Endothelial cell of umbilical vein (primary cell): ENCODE results near the gene DYNLT2. TPM values are rescaled to one million over a fixed set of nuclear protein-coding genes. Genes with fewer than 3 reads are reported as not detected.

Experiments
- BruUV-seq: library from RNA; stranded (reverse); fragments of 400-500 nt; replicated peaks from 2 replicates; lab custom pipeline; 2021; lab: Mats Ljungman, UMichigan
- CTCF ChIA-PET: fragments of 300-600, 350-600 bp; sonication (Branson Sonifier 250); formaldehyde crosslinking; loops from one replicate; lab custom pipeline; 2021; ENCODE audit warnings: antibody characterized with exemption, inconsistent platforms; lab: Charles Lee
- POLR2A ChIA-PET: fragments of 300-600, 350-600 bp; sonication (Branson Sonifier 250); formaldehyde crosslinking; loops from one replicate; lab custom pipeline; 2021; ENCODE audit warnings: antibody characterized with exemption, inconsistent platforms; lab: Charles Lee
- DNase-seq: peaks from one replicate; pipeline ENCODE4 v3.0.0-alpha.2; 2011; ENCODE audit warnings: low read depth, low spot score
- FAIRE-seq: peaks from 2 replicates; lab custom pipeline; 2011; peaks lifted over from hg19 to GRCh38; lab: Jason Lieb, UNC
- H2AFZ ChIP-seq: 2 replicates; pipeline ENCODE4 v1.6.0; 2012; ENCODE audit warnings: low read depth, low read length, control low read depth, inconsistent platforms
- H3K27ac ChIP-seq: 2 replicates; pipeline ENCODE4 v1.5.1; 2011; ENCODE audit warnings: low read depth, mild to moderate bottlenecking, control low read depth, low read length, moderate library complexity; ENCODE audit not compliant: insufficient read depth
- H3K27me3 ChIP-seq, 2 experiments: 2 replicates each; pipeline versions ENCODE4 v1.6.0 to v1.6.1; 2011; ENCODE audit warnings: low read length in 2 of 2, mixed read lengths in 1 of 2; ENCODE audit not compliant: control insufficient read depth in 2 of 2, insufficient read depth in 2 of 2
- H3K36me3 ChIP-seq, 2 experiments: 2 replicates in 1 of 2; 3 replicates in 1 of 2; pipeline ENCODE4 v1.5.1; 2011; ENCODE audit warnings: low read length in 2 of 2, mild to moderate bottlenecking in 1 of 2, moderate library complexity in 1 of 2; ENCODE audit not compliant: control insufficient read depth in 2 of 2, insufficient read depth in 2 of 2; ENCODE audit errors: extremely low read depth in 1 of 2
- H3K4me1 ChIP-seq: 3 replicates; pipeline ENCODE4 v1.5.1; 2011; ENCODE audit warnings: mild to moderate bottlenecking, low read length; ENCODE audit not compliant: control insufficient read depth, insufficient read depth; ENCODE audit errors: extremely low read depth
- H3K4me2 ChIP-seq: 2 replicates; pipeline ENCODE4 v1.6.1; 2011; ENCODE audit warnings: low read length, control low read depth, mixed read lengths; ENCODE audit not compliant: insufficient read depth
- H3K4me3 ChIP-seq, 3 experiments: fragments of 200-600 bp in 1 of 3; sonication (generic), shearing (Covaris generic) in 1 of 3; replicated peaks in 1 of 3; 2 replicates each; pipeline ENCODE4 v1.5.1; 2011 to 2016; ENCODE audit warnings: control low read depth in 3 of 3, low read length in 3 of 3, mild to moderate bottlenecking in 2 of 3, inconsistent platforms in 1 of 3, low read depth in 1 of 3, moderate library complexity in 1 of 3; ENCODE audit not compliant: insufficient read depth in 1 of 3
- H3K79me2 ChIP-seq: 2 replicates; pipeline ENCODE4 v1.6.0; 2012; ENCODE audit warnings: low read length, inconsistent platforms; ENCODE audit not compliant: control insufficient read depth, insufficient read depth
- H3K9ac ChIP-seq: replicated peaks from 2 replicates; pipeline ENCODE3; 2011; ENCODE audit warnings: low read length, control low read depth; ENCODE audit not compliant: insufficient read depth; ENCODE audit errors: extremely low read depth
- H3K9me1 ChIP-seq: replicated peaks from 3 replicates; pipeline ENCODE4 v1.6.0; 2011; ENCODE audit warnings: mild to moderate bottlenecking, low read length; ENCODE audit not compliant: control insufficient read depth, insufficient read depth; ENCODE audit errors: extremely low read depth
- H3K9me3 ChIP-seq: replicated peaks from 2 replicates; pipeline ENCODE4 v1.5.1; 2012; ENCODE audit warnings: low read length, inconsistent platforms; ENCODE audit not compliant: control insufficient read depth, insufficient read depth
- H4K20me1 ChIP-seq: replicated peaks from 2 replicates; pipeline ENCODE3; 2011; ENCODE audit warnings: mild to moderate bottlenecking, low read length; ENCODE audit not compliant: control insufficient read depth, insufficient read depth; ENCODE audit errors: extremely low read depth
- CTCF ChIP-seq, 2 donors: IDR thresholded peaks; 1 replicate in 1 of 2; 2 replicates in 1 of 2; pipeline ENCODE4 v1.5.1; 2011; ENCODE audit warnings: low read length in 2 of 2, mild to moderate bottlenecking in 2 of 2, moderate library complexity in 2 of 2, control low read depth in 1 of 2, inconsistent platforms in 1 of 2, low read depth in 1 of 2; ENCODE audit not compliant: insufficient read depth in 1 of 2; ENCODE audit errors: extremely low read depth in 1 of 2
- EZH2 ChIP-seq: IDR thresholded peaks from 2 replicates; pipeline ENCODE4 v1.6.1; 2012; ENCODE audit warnings: borderline replicate concordance, low read depth, mild to moderate bottlenecking, moderate library complexity, low read length, inconsistent platforms; ENCODE audit not compliant: severe bottlenecking
- FOS ChIP-seq: IDR thresholded peaks from 2 replicates; pipeline ENCODE4 v1.6.1; 2011; ENCODE audit warnings: mild to moderate bottlenecking, low read length, moderate library complexity, borderline replicate concordance; ENCODE audit not compliant: insufficient read depth
- GATA2 ChIP-seq: IDR thresholded peaks from 2 replicates; pipeline ENCODE4 v1.7.0; 2011; ENCODE audit warnings: low read depth, mild to moderate bottlenecking, moderate library complexity, mixed read lengths, low read length; ENCODE audit not compliant: insufficient read length, insufficient read depth
- JUN ChIP-seq: IDR thresholded peaks from 2 replicates; pipeline ENCODE4 v1.6.1; 2011; ENCODE audit warnings: borderline replicate concordance, low read depth; ENCODE audit not compliant: insufficient read length, insufficient read depth
- MAX ChIP-seq: IDR thresholded peaks from 2 replicates; pipeline ENCODE4 v1.6.1; 2011; ENCODE audit not compliant: insufficient read depth, insufficient read length
- MYC ChIP-seq: IDR thresholded peaks from one replicate; pipeline ENCODE4 v1.6.1; 2011; ENCODE audit warnings: mild to moderate bottlenecking, low read depth, low read length
- POLR2A ChIP-seq: IDR thresholded peaks from 2 replicates; pipeline ENCODE4 v1.6.1; 2012; ENCODE audit warnings: low read depth, mild to moderate bottlenecking, control low read depth, low read length
- POLR2AphosphoS5 ChIP-seq: IDR thresholded peaks from 2 replicates; pipeline ENCODE4 v1.6.1; 2012; ENCODE audit warnings: low read depth, mild to moderate bottlenecking, control low read depth, low read length, moderate library complexity; ENCODE audit not compliant: insufficient read depth
- dilution Hi-C: fragments of 300-500 bp; cut with MboI; formaldehyde crosslinking; loops from one replicate; pipeline ENCODE4 v1.15.0; 2019; ENCODE audit warnings: low sequenced_read_pairs; ENCODE audit not compliant: extremely low pct_ligation_motif_present
- intact Hi-C: fragments of 100-400 bp; cut with micrococcal nuclease; formaldehyde crosslinking; loops from one replicate; pipeline ENCODE4 v1.10.0; 2022
- polyA plus RNA-seq, 4 experiments: library from polyadenylated mRNA; depleted of rRNA in 3 of 4; stranded (reverse) in 3 of 4; unstranded in 1 of 4; fragments of >200 nt; gene quantifications; 2 replicates each; pipeline versions ENCODE4 v1.2.1 to v1.2.3, GENCODE V29; 2011 to 2012; ENCODE audit warnings: missing spikeins in 1 of 4
- total RNA-seq: library from RNA; stranded (reverse); gene quantifications from 2 replicates; pipeline ENCODE4 v1.2.3, GENCODE V29; 2021

The DYNLT2 gene
- total and polyA plus RNA-seq, 2 donors (not counting 3 experiments of a cell fraction or from before 2014, with no cell fraction given): 0.39 to 0.88 TPM

GRCh38 chr6:169793408-169793807 lies 42.0 kb upstream of the DYNLT2 start:
- Histone ChIP-seq H3K9me1 (no peaks in the 10 kb centered on the region), H3K36me3 (no peaks in the 10 kb centered on the region), H4K20me1 (no peaks in the 10 kb centered on the region), H3K9ac (no peak overlapping the region), H3K4me1 (peaks cover 6% of the 10 kb centered on the region), H3K27me3 (peaks cover 4 to 16% of the 10 kb centered on the region in 2 experiments), H3K27ac (no peak overlapping the region), H3K79me2 (no peaks in the 10 kb centered on the region), H3K9me3 (no peaks in the 10 kb centered on the region), H3K4me3 (no peak overlapping the region), H3K4me2 (no peak overlapping the region), H2AFZ (no peak overlapping the region)
- TF ChIP-seq MAX (no peak), POLR2AphosphoS5 (no peak), MYC (no peak), EZH2 (no peak), POLR2A (no peak), CTCF (IDR thresholded peaks at IDR 0.05; ENCODE audit: extremely low read depth in 1 of 2, insufficient read depth in 1 of 2, low read depth in 1 of 2, low read length in 2 of 2) (no peak), GATA2 (no peak), FOS (no peak), JUN (no peak)
- dilution Hi-C loops (no loop called here), intact Hi-C loops (loop anchor here (5.0 kb wide), 1 partner anchor 836 kb away; no protein-coding TSS in a partner anchor)
- no peak for FAIRE-seq
- ChIA-PET POLR2A (no interaction called here), CTCF (interaction anchor here (1.4 to 3.2 kb wide), 4 partner anchors 38 to 737 kb away, joined by 3 to 10 read pairs (median 6); no protein-coding TSS in a partner anchor)
- BruUV-seq: no TSS peak
- no peak for DNase-seq
